ENCODE measurements around the gene SPOCD1. TPM values are rescaled to one million over a fixed set of nuclear protein-coding genes. Genes with fewer than 3 reads are reported as not detected.
A peak's percentile ranks its signal among the peaks of the same experiment; 100 is the strongest.

SPOCD1 gene
- polyA plus RNA-seq, 1 of the 3 experiments (the other 2 are of a cell fraction): 10.7 TPM

DNA sequence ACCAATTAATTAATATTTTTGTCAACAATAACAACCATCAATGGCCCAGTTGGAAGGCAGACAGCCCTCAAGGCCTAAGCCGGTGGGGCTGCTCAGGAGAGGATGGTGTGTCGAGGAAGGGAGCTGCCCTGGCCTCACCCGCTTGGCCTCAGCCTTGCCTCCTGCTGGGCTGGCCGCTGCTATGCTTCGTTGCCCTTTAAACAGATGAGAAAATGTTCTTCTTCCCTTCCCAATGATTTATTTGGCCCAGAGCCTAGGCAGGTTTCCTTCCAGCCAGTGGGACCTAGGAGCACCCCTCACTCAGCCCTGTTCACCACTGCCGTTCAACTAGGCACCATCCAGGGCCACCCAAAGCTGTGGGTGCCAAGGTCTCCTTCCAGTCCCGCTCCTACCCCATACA is 48.6 kb downstream of the SPOCD1 start (continued):
- TF ChIP-seq, protein P1, sequence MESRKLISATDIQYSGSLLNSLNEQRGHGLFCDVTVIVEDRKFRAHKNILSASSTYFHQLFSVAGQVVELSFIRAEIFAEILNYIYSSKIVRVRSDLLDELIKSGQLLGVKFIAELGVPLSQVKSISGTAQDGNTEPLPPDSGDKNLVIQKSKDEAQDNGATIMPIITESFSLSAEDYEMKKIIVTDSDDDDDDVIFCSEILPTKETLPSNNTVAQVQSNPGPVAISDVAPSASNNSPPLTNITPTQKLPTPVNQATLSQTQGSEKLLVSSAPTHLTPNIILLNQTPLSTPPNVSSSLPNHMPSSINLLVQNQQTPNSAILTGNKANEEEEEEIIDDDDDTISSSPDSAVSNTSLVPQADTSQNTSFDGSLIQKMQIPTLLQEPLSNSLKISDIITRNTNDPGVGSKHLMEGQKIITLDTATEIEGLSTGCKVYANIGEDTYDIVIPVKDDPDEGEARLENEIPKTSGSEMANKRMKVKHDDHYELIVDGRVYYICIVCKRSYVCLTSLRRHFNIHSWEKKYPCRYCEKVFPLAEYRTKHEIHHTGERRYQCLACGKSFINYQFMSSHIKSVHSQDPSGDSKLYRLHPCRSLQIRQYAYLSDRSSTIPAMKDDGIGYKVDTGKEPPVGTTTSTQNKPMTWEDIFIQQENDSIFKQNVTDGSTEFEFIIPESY (IDR thresholded peaks at IDR 0.05; ENCODE audit: borderline replicate concordance, low read depth): no peak
- TF ChIP-seq, protein P2, sequence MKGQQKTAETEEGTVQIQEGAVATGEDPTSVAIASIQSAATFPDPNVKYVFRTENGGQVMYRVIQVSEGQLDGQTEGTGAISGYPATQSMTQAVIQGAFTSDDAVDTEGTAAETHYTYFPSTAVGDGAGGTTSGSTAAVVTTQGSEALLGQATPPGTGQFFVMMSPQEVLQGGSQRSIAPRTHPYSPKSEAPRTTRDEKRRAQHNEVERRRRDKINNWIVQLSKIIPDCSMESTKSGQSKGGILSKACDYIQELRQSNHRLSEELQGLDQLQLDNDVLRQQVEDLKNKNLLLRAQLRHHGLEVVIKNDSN (IDR thresholded peaks at IDR 0.05; ENCODE audit: borderline replicate concordance, low read depth): no peak
- TF ChIP-seq YY1 (IDR thresholded peaks at IDR 0.05; ENCODE audit: low read depth): no peak

DNA sequence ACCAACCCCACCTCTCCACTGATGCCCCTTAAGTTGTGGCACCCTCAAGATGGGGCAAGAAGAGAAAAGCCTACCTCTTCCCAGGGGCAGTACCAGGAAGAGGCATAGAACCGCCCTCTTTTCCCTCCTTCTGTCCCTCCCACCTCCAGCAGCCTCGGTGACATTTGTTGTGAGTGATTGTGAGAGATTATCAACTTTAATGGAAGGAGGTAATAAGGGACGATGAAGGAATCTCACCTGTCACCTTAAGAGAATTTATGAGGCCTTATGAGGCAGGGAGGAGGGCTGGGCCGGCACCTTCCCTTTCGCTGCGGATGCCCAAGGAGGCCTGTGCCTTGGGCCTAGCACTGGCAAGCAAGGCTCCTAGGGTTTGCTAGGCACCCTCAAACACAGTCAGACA is 50.3 kb downstream of the SPOCD1 start:
- no peak overlapping the region for H2AFZ ChIP-seq (ENCODE audit: low read depth)
- POLR2A ChIA-PET: interaction anchor here (1.2 to 6.5 kb wide), 3 partner anchors 17 to 24 kb away, joined by 3 to 58 read pairs (median 9); no protein-coding TSS in a partner anchor
- H3K79me2 ChIP-seq (ENCODE audit: insufficient read depth): peaks cover 13% of the 10 kb centered on the region; the same call in 1 of the 2 replicates
- H3K9me2 ChIP-seq: no peaks in the 10 kb centered on the region
- no peaks in the 10 kb centered on the region for H3K27me3 ChIP-seq (ENCODE audit: insufficient read depth)
- H3K9me3 ChIP-seq: no peaks in the 10 kb centered on the region
- no peak overlapping the region for H3K4me3 ChIP-seq (ENCODE audit: low read depth in 2 of 2, low read length in 1 of 2)
- H3K27ac ChIP-seq (ENCODE audit: low read depth in 2 of 2, low read length in 1 of 2): peak overlapping the region in 1 of 2 experiments; percentile 71; a peak in 2 of 4 replicates
- no peaks in the 10 kb centered on the region for H3K36me3 ChIP-seq (replicated peaks in 1 of 2; ENCODE audit: control insufficient read depth in 1 of 2, insufficient read depth in 2 of 2, low read length in 1 of 2)
- no peak for DNase-seq
- H3K9ac ChIP-seq: no peak overlapping the region
- CTCF ChIA-PET: interaction anchor here (1.0 to 25.0 kb wide), 14 partner anchors 9 to 200 kb away, joined by 3 to 707 read pairs (median 4); partner anchors contain the start of gene PTP4A2
- H3K4me1 ChIP-seq (ENCODE audit: control insufficient read depth in 1 of 2, insufficient read depth in 2 of 2, low read depth in 1 of 2, low read length in 1 of 2): peaks cover 18 to 80% of the 10 kb centered on the region in 2 experiments
- H3K4me2 ChIP-seq: no peak overlapping the region
- 79% methylated on average over 6 of the region's 6 CpGs for WGBS (ENCODE audit: low lambda C conversion rate)
- H4K20me1 ChIP-seq (ENCODE audit: insufficient read depth): peaks cover 3% of the 10 kb centered on the region; the same call in 1 of the 2 replicates
- peaks cover 5% of the 10 kb centered on the region for H3F3A ChIP-seq (replicated peaks; ENCODE audit: insufficient read depth)
- TF ChIP-seq RXRA (IDR thresholded peaks at IDR 0.05; ENCODE audit: borderline replicate concordance, low read depth): no peak
- no peak for TF ChIP-seq NFIC (IDR thresholded peaks at IDR 0.05; ENCODE audit: borderline replicate concordance)
- no peak for TF ChIP-seq RCOR1 (IDR thresholded peaks at IDR 0.05; ENCODE audit: low read length)
- TF ChIP-seq, protein P3, sequence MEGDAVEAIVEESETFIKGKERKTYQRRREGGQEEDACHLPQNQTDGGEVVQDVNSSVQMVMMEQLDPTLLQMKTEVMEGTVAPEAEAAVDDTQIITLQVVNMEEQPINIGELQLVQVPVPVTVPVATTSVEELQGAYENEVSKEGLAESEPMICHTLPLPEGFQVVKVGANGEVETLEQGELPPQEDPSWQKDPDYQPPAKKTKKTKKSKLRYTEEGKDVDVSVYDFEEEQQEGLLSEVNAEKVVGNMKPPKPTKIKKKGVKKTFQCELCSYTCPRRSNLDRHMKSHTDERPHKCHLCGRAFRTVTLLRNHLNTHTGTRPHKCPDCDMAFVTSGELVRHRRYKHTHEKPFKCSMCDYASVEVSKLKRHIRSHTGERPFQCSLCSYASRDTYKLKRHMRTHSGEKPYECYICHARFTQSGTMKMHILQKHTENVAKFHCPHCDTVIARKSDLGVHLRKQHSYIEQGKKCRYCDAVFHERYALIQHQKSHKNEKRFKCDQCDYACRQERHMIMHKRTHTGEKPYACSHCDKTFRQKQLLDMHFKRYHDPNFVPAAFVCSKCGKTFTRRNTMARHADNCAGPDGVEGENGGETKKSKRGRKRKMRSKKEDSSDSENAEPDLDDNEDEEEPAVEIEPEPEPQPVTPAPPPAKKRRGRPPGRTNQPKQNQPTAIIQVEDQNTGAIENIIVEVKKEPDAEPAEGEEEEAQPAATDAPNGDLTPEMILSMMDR (IDR thresholded peaks at IDR 0.05): no peak
- no peak for TF ChIP-seq RAD21 (IDR thresholded peaks at IDR 0.05; ENCODE audit: low read length)
- no peak for TF ChIP-seq EP300 (IDR thresholded peaks at IDR 0.05; ENCODE audit: borderline replicate concordance in 1 of 2, low read depth in 1 of 2, low read length in 1 of 2)
- no peak for TF ChIP-seq TCF12 (IDR thresholded peaks at IDR 0.05)
- no peak for TF ChIP-seq FOXM1 (IDR thresholded peaks at IDR 0.05; ENCODE audit: low read depth)
- TF ChIP-seq, protein P1 (IDR thresholded peaks at IDR 0.05; ENCODE audit: borderline replicate concordance, low read depth): no peak

All from SK-N-SH (cell line).